Dermis microvascular lymphatic vessel endothelial cell (primary cell): ENCODE data around the gene GFOD1. TPM values are rescaled to one million over a fixed set of nuclear protein-coding genes. Genes with fewer than 3 reads are reported as not detected.

Experiments
- DNase-seq, 2 donors: peaks; one replicate each; pipeline versions ENCODE4 v3.0.0 to v3.0.0-alpha.2; 2010; ENCODE audit warnings: low read depth in 2 of 2
- total RNA-seq: library from RNA; depleted of rRNA; stranded (reverse); fragments of >200 nt; gene quantifications from 2 replicates; pipeline ENCODE4 v1.2.1, GENCODE V29; 2014

GFOD1 gene
- total RNA-seq, 1 donor from 2014 or later, result 26.7 TPM

DNA sequence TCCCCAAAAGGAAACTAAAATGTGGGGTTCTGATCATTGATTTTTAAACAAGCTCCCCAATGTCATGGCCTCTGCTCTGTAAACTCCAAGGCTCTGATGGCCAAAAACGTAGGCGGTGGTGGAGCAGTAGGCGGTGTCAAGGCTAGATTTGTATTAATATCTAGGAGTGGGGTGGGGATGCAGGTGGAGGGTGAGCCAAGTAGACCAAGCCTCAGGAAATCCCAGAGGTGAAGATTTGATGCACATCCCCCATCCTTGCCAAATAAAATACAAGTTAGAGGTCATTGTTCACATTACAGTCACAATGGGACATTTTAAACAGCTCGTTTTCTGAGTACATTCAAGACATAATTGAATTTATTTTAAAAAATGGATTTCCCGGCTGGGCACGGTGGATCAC, 128.1 kb downstream of the GFOD1 start:
- DNase-seq, result no peak

DNA sequence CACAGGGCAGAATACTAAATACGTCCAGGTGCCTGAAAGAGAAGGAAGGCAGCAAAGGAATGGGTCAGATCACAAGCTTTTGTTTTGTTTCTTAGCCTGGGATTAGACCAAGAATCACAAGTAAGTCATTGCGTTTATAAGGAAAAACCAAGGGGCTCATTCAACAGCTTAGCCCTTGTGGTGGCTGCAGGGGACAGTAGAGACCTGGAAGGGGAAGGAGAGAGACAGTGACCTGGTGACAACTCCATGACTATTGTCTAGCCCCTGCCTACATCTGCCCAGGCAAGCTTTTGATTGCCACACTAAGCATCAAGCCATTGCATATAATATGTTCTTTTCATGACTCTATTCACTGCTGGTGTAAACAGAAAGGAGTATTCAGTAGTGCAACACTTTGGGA, 128.9 kb downstream of the GFOD1 start:
- DNase-seq, result no peak

DNA sequence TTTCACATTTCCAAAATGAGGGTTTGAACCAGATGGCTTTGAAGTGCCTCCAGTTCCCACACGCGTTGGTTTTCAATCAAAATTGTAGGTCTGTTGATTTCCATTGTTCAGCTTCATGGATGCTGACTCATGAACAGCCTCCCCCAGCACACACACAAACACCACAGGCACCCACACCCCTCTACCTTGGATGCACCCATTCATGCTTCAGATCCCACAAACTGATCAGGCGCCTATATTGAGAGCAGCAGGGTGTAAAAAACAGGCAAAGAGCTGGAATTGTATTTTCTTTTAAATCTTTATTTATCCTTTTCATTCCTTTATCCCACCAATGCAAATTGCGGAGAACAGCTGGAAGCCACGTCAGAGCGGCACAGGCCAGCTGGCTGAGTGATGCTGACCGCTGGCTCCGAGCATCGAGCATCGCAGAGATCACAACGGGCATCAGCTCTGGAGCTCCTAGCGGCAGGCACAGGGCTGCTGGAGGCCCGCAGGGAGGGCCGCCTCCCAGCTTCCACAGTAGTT, 129.8 kb downstream of the GFOD1 start:
- DNase-seq, result peak in 1 of 2 donors; percentile 27

DNA sequence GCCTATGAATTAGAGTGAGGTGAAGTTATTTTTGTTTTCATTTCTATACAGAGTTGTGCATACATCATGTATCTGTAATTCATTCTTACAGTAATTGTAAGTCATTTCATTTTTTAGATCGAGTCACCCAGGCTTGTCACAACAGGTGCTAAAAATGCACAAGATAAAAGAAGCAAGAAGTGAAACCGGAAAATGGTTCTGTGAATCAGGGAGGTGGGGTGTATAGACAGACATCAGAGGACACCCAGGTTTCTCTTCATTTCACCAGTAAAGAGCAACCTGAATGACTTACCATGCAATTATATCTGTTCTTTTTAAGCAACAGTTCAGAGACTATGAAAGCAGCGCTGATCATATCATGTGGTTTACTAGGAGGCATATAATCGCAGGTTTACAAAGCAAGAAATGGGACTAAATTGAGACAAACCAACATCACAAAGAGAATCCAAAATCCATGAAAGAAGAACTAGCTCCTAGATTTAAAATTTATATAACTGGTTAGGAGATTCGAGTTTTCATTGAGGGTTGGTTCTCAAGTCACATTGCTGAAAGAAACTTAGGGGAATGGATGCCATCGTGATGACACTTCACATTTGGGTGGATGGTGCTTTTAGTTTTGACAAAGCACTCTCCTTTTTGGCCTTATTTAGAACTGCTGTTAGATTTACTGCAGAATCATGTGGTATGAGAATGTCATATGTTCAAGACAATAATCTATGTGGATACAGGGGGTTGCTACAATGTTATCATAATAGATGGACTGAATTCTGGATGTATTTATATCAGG, 131.2 kb downstream of the GFOD1 start:
- no peak for DNase-seq

GRCh38 chr6:13355043-13355945, 132.1 kb downstream of the GFOD1 start:
- DNase-seq, result peak in 1 of 2 donors; percentile 66

- DNase-seq, result peak in 1 of 2 donors; percentile 67
Observed at GRCh38 chr6:13354331-13355042, 132.9 kb downstream of the GFOD1 start.

DNA sequence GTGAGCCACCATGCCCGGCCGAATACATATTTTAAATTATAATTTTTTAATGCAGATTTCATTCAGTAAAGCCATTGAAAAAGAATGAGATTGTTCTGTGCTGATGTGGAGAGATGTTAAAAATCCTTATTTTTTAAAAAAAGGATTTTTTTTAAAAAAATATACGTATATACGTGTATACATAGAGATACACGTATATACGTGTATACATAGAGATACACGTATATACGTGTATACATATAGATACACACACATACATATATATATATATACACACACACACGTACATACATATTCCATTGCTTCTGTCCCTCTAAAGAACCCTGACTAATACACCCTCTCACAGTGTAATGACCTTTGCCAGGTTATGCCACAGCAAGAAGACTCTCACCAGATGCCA, 135.2 kb downstream of the GFOD1 start:
- DNase-seq, result no peak

DNA sequence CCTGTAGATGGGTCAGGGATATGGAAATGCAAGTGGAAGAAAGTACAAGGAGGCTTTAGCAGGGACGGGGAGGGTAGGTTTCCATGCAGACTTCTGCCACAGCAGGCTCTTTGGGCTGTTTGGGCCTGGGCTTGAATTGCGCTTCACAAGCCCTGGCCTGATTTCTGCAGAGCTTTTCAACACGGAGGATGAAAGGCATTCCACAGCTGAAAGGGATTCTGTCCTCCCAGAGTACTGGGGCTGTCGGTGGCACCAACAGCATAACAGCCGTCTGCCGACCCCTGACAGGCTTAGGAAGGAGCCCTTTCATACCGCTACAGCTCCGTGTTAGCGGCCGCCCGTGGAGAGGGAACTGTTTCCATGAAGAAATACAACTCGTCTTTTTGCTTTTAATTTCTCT, 136.1 kb downstream of the GFOD1 start:
- no peak for DNase-seq

DNA sequence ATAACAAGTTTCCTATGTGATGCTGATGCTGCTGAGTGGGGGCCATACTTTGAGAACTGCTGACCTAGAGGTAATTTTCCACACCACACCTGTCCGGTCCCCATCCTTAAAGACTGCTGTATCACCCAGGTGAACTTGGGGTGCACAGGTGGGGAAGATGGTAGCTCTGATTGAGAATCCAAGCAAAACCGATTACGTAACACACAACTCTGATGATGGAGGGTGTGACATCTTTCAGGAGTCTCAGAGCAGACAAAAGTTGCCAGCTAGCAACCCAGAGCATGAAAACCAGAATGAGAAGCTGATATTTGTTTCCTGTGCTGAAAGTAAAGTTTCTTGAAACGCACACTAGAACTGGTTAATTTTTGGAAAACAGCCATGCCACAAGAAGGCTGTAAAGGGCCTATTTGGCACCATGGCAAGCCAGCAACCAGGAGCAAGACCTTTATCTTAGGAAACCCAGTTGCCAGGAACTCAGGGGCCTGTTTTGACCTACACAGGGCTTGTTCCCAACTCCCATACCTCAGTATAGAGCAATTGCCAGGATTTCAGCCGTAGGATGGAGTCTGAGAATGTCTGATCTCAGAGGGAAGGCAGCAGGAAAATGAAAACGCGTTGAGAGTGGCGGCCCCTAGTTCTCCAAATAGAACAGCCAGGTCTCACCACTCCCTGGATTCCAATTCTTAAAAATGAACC, 137.4 kb downstream of the GFOD1 start:
- DNase-seq, result no peak

- DNase-seq, result no peak
Observed at GRCh38 chr6:13348334-13349113, 138.9 kb downstream of the GFOD1 start.

DNA sequence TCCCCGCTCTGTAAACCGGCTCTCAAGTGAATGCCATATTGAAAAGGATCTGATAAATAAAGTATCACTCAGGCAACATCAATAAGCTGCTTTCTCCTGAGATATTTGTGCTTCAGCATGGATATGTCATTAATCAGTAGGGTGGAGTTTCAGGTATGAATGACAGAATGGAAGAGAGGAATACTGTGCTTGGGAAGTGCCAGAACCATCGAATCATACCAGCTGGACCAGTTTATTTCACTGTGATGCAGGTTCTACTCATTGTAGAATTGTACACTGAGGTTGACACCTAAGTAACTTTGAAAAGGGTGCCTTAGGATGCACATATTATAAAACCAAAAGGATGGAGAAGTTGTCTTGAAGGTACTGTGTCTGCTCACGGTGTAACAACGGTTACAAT, 141.2 kb downstream of the GFOD1 start:
- DNase-seq, result no peak

- no peak for DNase-seq
Observed at GRCh38 chr6:13342414-13343019, 144.9 kb downstream of the GFOD1 start.

- DNase-seq, result no peak
Observed at GRCh38 chr6:13339863-13340630, 147.4 kb downstream of the GFOD1 start.

- no peak for DNase-seq
Observed at GRCh38 chr6:13338038-13338437, 149.4 kb downstream of the GFOD1 start.

GRCh38 chr6:13336553-13336952, 150.8 kb downstream of the GFOD1 start:
- peak; percentile 55 to 77 for DNase-seq

GRCh38 chr6:13334953-13335352, 152.4 kb downstream of the GFOD1 start:
- DNase-seq, result peak in 1 of 2 donors; percentile 90

- DNase-seq, result no peak
Observed at GRCh38 chr6:13332349-13332706, 155.1 kb downstream of the GFOD1 start.

DNA sequence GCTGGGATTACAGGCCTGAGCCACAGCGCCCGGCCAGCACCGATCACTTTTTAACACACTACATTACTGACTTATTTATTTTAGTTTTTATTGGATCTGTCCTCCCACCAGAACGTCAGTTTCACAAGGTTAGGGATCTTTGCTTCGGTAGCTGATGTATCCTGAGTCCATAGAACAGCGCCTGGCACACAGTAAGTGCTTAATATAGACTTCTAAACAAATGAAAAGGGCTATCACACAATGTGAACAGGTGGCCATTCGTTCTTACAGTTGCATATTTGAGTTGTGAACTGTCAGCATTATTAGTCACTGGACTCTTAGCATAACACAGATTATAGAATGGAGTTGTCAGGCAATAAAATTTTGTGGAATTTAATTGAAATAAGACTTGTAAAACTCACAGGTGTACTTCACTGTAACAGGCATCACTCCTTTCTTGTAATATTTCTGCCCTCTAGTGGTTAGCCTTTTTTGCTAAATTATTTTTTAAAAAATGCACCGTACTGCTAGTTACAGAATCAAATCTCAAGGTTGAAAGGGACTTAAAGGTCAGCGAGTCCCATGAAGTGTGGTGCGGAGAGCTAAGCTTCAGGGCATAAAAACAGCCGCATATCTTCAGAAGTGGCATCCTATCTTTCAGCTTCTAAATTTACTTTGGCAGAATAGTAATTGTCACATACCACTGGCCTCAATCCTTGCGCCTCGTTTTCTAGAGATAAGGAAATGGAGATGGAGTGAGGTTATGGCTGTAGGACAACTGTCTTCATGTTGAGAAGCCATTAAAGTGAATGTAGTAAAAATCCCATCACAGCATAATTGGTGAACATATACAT, 155.7 kb downstream of the GFOD1 start:
- peak in 1 of 2 donors; percentile 37 for DNase-seq
